Measurements from ENCODE around the gene SORCS2. TPM values are rescaled to one million over a fixed set of nuclear protein-coding genes. Genes with fewer than 3 reads are reported as not detected.

The SORCS2 gene
- polyA plus RNA-seq, 1 donor (not counting 4 experiments of a cell fraction or from before 2014, with no cell fraction given), result 0.09 TPM

GRCh38 chr4:7248857-7249256 lies 56.5 kb downstream of the SORCS2 start:
- Histone ChIP-seq H3K27ac (ENCODE audit: control insufficient read depth, insufficient read depth, low read length) (no peak overlapping the region), H3K27me3 (ENCODE audit: control insufficient read depth, extremely low read depth, insufficient read depth, low read length) (peaks cover 38% of the 10 kb centered on the region), H4K20me1 (ENCODE audit: control insufficient read depth, extremely low read depth, insufficient read depth, low read length) (no peaks in the 10 kb centered on the region), H3K9ac (ENCODE audit: control insufficient read depth, extremely low read depth, insufficient read depth, low read length) (no peak overlapping the region), H3K9me3 (ENCODE audit: control insufficient read depth, low read depth, low read length) (peaks cover 1% of the 10 kb centered on the region), H3K4me2 (ENCODE audit: control insufficient read depth, extremely low read depth, insufficient read depth, low read depth, low read length) (no peak overlapping the region), H3K36me3 (ENCODE audit: control insufficient read depth in 2 of 2, extremely low read depth in 1 of 2, insufficient read depth in 2 of 2, low read length in 2 of 2) (no peaks in the 10 kb centered on the region), H3K4me3 (ENCODE audit: control insufficient read depth in 2 of 3, extremely low read depth in 1 of 3, insufficient read depth in 2 of 3, low read depth in 1 of 3, low read length in 3 of 3) (no peak overlapping the region), H2AFZ (ENCODE audit: control insufficient read depth, low read length) (no peak overlapping the region), H3K79me2 (ENCODE audit: control insufficient read depth, insufficient read depth, low read length) (no peaks in the 10 kb centered on the region), H3K9me1 (ENCODE audit: control insufficient read depth, extremely low read depth, insufficient read depth, low read length) (no peaks in the 10 kb centered on the region), H3K4me1 (ENCODE audit: control insufficient read depth, extremely low read depth, insufficient read depth, low read length) (no peaks in the 10 kb centered on the region)
- FAIRE-seq (no peak), DNase-seq (ENCODE audit: low read depth, low spot score) (no peak)
- dilution Hi-C loops (cut with MboI; ENCODE audit: extremely low pct_ligation_motif_present, low sequenced_read_pairs), result no loop called here
- no peak for TF ChIP-seq CTCF (optimal IDR thresholded peaks at IDR 0.05 in 1 of 3, IDR thresholded peaks at IDR 0.05 in 1 of 3, conservative IDR thresholded peaks at IDR 0.05 in 1 of 3; ENCODE audit: extremely low read depth in 1 of 3, insufficient read depth in 2 of 3, low read length in 3 of 3)
- no peak for TF ChIP-seq EZH2 (IDR thresholded peaks at IDR 0.05; ENCODE audit: low read length)

- no peaks in the 10 kb centered on the region for H3K79me2 ChIP-seq (ENCODE audit: control insufficient read depth, insufficient read depth, low read length)
- FAIRE-seq (no peak), DNase-seq (ENCODE audit: low read depth, low spot score) (no peak)
- H2AFZ ChIP-seq (ENCODE audit: control insufficient read depth, low read length), result no peak overlapping the region
- no peak overlapping the region for H3K27ac ChIP-seq (ENCODE audit: control insufficient read depth, insufficient read depth, low read length)
- peaks cover 1% of the 10 kb centered on the region for H3K9me3 ChIP-seq (ENCODE audit: control insufficient read depth, low read depth, low read length)
- H3K9ac ChIP-seq (ENCODE audit: control insufficient read depth, extremely low read depth, insufficient read depth, low read length), result no peak overlapping the region
- H3K27me3 ChIP-seq (ENCODE audit: control insufficient read depth, extremely low read depth, insufficient read depth, low read length), result peaks cover 28% of the 10 kb centered on the region
- H4K20me1 ChIP-seq (ENCODE audit: control insufficient read depth, extremely low read depth, insufficient read depth, low read length), result no peaks in the 10 kb centered on the region
- H3K4me3 ChIP-seq (ENCODE audit: control insufficient read depth in 2 of 3, extremely low read depth in 1 of 3, insufficient read depth in 2 of 3, low read depth in 1 of 3, low read length in 3 of 3), result no peak overlapping the region
- H3K9me1 ChIP-seq (ENCODE audit: control insufficient read depth, extremely low read depth, insufficient read depth, low read length), result no peaks in the 10 kb centered on the region
- dilution Hi-C loops (cut with MboI; ENCODE audit: extremely low pct_ligation_motif_present, low sequenced_read_pairs), result no loop called here
- no peaks in the 10 kb centered on the region for H3K36me3 ChIP-seq (ENCODE audit: control insufficient read depth in 2 of 2, extremely low read depth in 1 of 2, insufficient read depth in 2 of 2, low read length in 2 of 2)
- no peak overlapping the region for H3K4me2 ChIP-seq (ENCODE audit: control insufficient read depth, extremely low read depth, insufficient read depth, low read depth, low read length)
- peaks cover 2% of the 10 kb centered on the region for H3K4me1 ChIP-seq (ENCODE audit: control insufficient read depth, extremely low read depth, insufficient read depth, low read length)
- no peak for TF ChIP-seq EZH2 (IDR thresholded peaks at IDR 0.05; ENCODE audit: low read length)
- TF ChIP-seq CTCF (optimal IDR thresholded peaks at IDR 0.05 in 1 of 3, IDR thresholded peaks at IDR 0.05 in 1 of 3, conservative IDR thresholded peaks at IDR 0.05 in 1 of 3; ENCODE audit: extremely low read depth in 1 of 3, insufficient read depth in 2 of 3, low read length in 3 of 3), result no peak
Measured at GRCh38 chr4:7251321-7251720, 59.0 kb downstream of the SORCS2 start.

All from keratinocyte (primary cell).